GM04503 (cell line): ENCODE data around the gene IL19.

ENCODE experiments used
- DNase-seq: peaks from one replicate; pipeline ENCODE4 v3.0.0-alpha.2; 2012; ENCODE audit warnings: low read depth

Gene IL19

GRCh38 chr1:206863266-206863665 is 92.7 kb downstream of the IL19 start:
- DNase-seq, result no peak

GRCh38 chr1:206864939-206865671 is 94.5 kb downstream of the IL19 start, which contains the start of gene IL20:
TSS of gene IL20 (plus strand) at chr1:206865623. CDS start at chr1:206865853, 230 bp downstream.
- no peak for DNase-seq

- peak; percentile 62 for DNase-seq
Measured at GRCh38 chr1:206866062-206866461, 95.5 kb downstream of the IL19 start.

- DNase-seq, result no peak
Measured at GRCh38 chr1:206867239-206867638, 96.7 kb downstream of the IL19 start.

- DNase-seq, result no peak
Measured at GRCh38 chr1:206867716-206868115, 97.1 kb downstream of the IL19 start.

- DNase-seq, result no peak
Measured at GRCh38 chr1:206868264-206868663, 97.7 kb downstream of the IL19 start.

GRCh38 chr1:206872139-206872538 is 101.6 kb downstream of the IL19 start:
- DNase-seq, result no peak

GRCh38 chr1:206873603-206874188 is 103.1 kb downstream of the IL19 start:
- DNase-seq, result no peak

- no peak for DNase-seq
Measured at GRCh38 chr1:206875752-206876377, 105.3 kb downstream of the IL19 start.

- DNase-seq, result no peak
Measured at GRCh38 chr1:206878456-206878855, 107.9 kb downstream of the IL19 start.

- DNase-seq, result no peak
Measured at GRCh38 chr1:206880314-206880713, 109.7 kb downstream of the IL19 start.

GRCh38 chr1:206882555-206882954 is 112.0 kb downstream of the IL19 start:
- no peak for DNase-seq

GRCh38 chr1:206883160-206883559 is 112.6 kb downstream of the IL19 start:
- no peak for DNase-seq

- DNase-seq, result no peak
Measured at GRCh38 chr1:206883876-206884275, 113.3 kb downstream of the IL19 start.

- no peak for DNase-seq
Measured at GRCh38 chr1:206885341-206886060, 114.9 kb downstream of the IL19 start.

- no peak for DNase-seq
Measured at GRCh38 chr1:206886831-206887230, 116.3 kb downstream of the IL19 start.

GRCh38 chr1:206887701-206888100 is 117.1 kb downstream of the IL19 start:
- no peak for DNase-seq

- peak; percentile 92 for DNase-seq
Measured at GRCh38 chr1:206890125-206891060, 119.8 kb downstream of the IL19 start.

GRCh38 chr1:206891412-206891811 is 120.8 kb downstream of the IL19 start:
- DNase-seq, result no peak
